GM12878 (cell line): ENCODE results near the gene SRRM2. TPM values are rescaled to one million over a fixed set of nuclear protein-coding genes. Genes with fewer than 3 reads are reported as not detected.

Source experiments
- ATAC-seq: fragments of 200-7000 bp; cut with Tn5 transposase; 3 replicates; pipeline ENCODE4 v1.9.1; 2020; ENCODE audit warnings: mild to moderate bottlenecking, moderate library complexity
- BruUV-seq: library from RNA; stranded (reverse); fragments of 400-500 nt; replicated peaks from 2 replicates; lab custom pipeline; 2021; lab: Mats Ljungman, UMichigan
- CTCF ChIA-PET: fragments of 300-600 bp; sonication (Branson Sonifier 250); formaldehyde crosslinking; extraction: SDS; loops from one replicate; lab custom pipeline; 2021; ENCODE audit warnings: inconsistent platforms; lab: Yijun Ruan, JAX
- POLR2A ChIA-PET: fragments of 350-600 bp; formaldehyde crosslinking; extraction: SDS; loops from one replicate; lab custom pipeline; 2021; ENCODE audit warnings: inconsistent platforms; lab: Charles Lee
- RAD21 ChIA-PET: fragments of 300-600 bp; sonication (Branson Sonifier 250); formaldehyde crosslinking; loops from one replicate; lab custom pipeline; 2023; ENCODE audit warnings: antibody characterized with exemption; ENCODE audit not compliant: unreplicated experiment; lab: Charles Lee
- SMC1A ChIA-PET: fragments of 300-600 bp; sonication (Branson Sonifier 250); formaldehyde crosslinking; loops from one replicate; lab custom pipeline; 2023; ENCODE audit not compliant: unreplicated experiment, uncharacterized antibody; lab: Charles Lee
- DNase-seq: peaks from one replicate; pipeline ENCODE4 v3.0.0-alpha.2; 2011; ENCODE audit warnings: low read depth, low spot score
- FAIRE-seq: peaks from 3 replicates; lab custom pipeline; 2011; peaks lifted over from hg19 to GRCh38; lab: Jason Lieb, UNC
- H2AFZ ChIP-seq: 2 replicates; pipeline ENCODE4 v1.6.0; 2011; ENCODE audit warnings: low read depth, low read length, control low read depth; ENCODE audit not compliant: control insufficient read depth
- H3K27ac ChIP-seq: 2 replicates; pipeline ENCODE4 v1.5.1; 2011; ENCODE audit warnings: control low read depth; ENCODE audit not compliant: control insufficient read depth, insufficient read depth
- H3K27me3 ChIP-seq, 2 experiments: replicated peaks in 1 of 2; 2 replicates each; pipeline versions ENCODE4 v1.6.0 to v1.6.1; 2011; ENCODE audit warnings: low read length in 1 of 2; ENCODE audit not compliant: control insufficient read depth in 2 of 2, insufficient read depth in 2 of 2
- H3K36me3 ChIP-seq, 2 experiments: 2 replicates each; pipeline ENCODE4 v1.5.1; 2011; ENCODE audit warnings: low read length in 1 of 2; ENCODE audit not compliant: control insufficient read depth in 2 of 2, insufficient read depth in 2 of 2
- H3K4me1 ChIP-seq: 2 replicates; pipeline ENCODE4 v1.6.1; 2011; ENCODE audit warnings: mild to moderate bottlenecking, low read length, moderate library complexity, mixed read lengths; ENCODE audit not compliant: control insufficient read depth, insufficient read depth
- H3K4me2 ChIP-seq: 2 replicates; pipeline ENCODE4 v1.6.0; 2011; ENCODE audit warnings: control low read depth; ENCODE audit not compliant: control insufficient read depth, insufficient read depth
- H3K4me3 ChIP-seq: fragments of 200-600 bp; sonication (generic); 2 replicates; pipeline ENCODE4 v1.5.1; 2016
- H3K79me2 ChIP-seq: 2 replicates; pipeline ENCODE4 v1.6.0; 2011; ENCODE audit warnings: low read length; ENCODE audit not compliant: control insufficient read depth, insufficient read depth
- H3K9ac ChIP-seq: 2 replicates; pipeline ENCODE4 v1.8.0; 2011; ENCODE audit warnings: low read length, control low read depth, mixed read lengths; ENCODE audit not compliant: control insufficient read depth, insufficient read depth
- H3K9me3 ChIP-seq: replicated peaks from 3 replicates; pipeline ENCODE4 v1.5.1; 2011; ENCODE audit warnings: mild to moderate bottlenecking, low read length; ENCODE audit not compliant: control insufficient read depth, insufficient read depth
- H4K20me1 ChIP-seq: 2 replicates; pipeline ENCODE4 v1.6.0; 2011; ENCODE audit not compliant: control insufficient read depth, insufficient read depth
- ASH2L ChIP-seq: fragments of 300-600, 200-600 bp; sonication (generic); IDR thresholded peaks from 2 replicates; pipeline ENCODE4 v1.6.1; 2017; ENCODE audit warnings: low read depth, mild to moderate bottlenecking, borderline replicate concordance
- EGR1 ChIP-seq, 2 experiments: IDR thresholded peaks; 1 replicate in 1 of 2; 2 replicates in 1 of 2; pipeline ENCODE4 v1.6.1; 2011 to 2012; ENCODE audit warnings: low read depth in 2 of 2, low read length in 2 of 2, borderline replicate concordance in 1 of 2, mild to moderate bottlenecking in 1 of 2, moderate library complexity in 1 of 2
- EP300 ChIP-seq, 2 experiments: fragments of 150-350 bp in 1 of 2; IDR thresholded peaks; 2 replicates each; pipeline ENCODE4 v1.6.1; 2011 to 2012; ENCODE audit warnings: low read depth in 2 of 2, low read length in 2 of 2, borderline replicate concordance in 1 of 2, improper control_type of control experiment in 1 of 2, inconsistent platforms in 1 of 2; ENCODE audit not compliant: control insufficient read depth in 1 of 2
- IRF4 ChIP-seq: IDR thresholded peaks from 2 replicates; pipeline ENCODE4 v1.6.1; 2011; ENCODE audit warnings: low read depth, low read length
- JUND ChIP-seq: IDR thresholded peaks from 2 replicates; pipeline ENCODE4 v1.6.1; 2012; ENCODE audit warnings: low read depth, mild to moderate bottlenecking, low read length, improper control_type of control experiment, moderate library complexity
- MEF2A ChIP-seq: IDR thresholded peaks from 2 replicates; pipeline ENCODE4 v1.6.1; 2011; ENCODE audit warnings: low read depth, mild to moderate bottlenecking, low read length, moderate library complexity; ENCODE audit not compliant: insufficient read depth
- NFYB ChIP-seq: IDR thresholded peaks from 2 replicates; pipeline ENCODE4 v1.6.1; 2011; ENCODE audit warnings: low read depth, mild to moderate bottlenecking, low read length, improper control_type of control experiment, moderate library complexity; ENCODE audit not compliant: insufficient read depth
- NR2F1 ChIP-seq: fragments of 450-650 bp; conservative IDR thresholded peaks from 2 replicates; pipeline ENCODE4 v1.6.1; 2017; ENCODE audit warnings: mild to moderate bottlenecking
- PAX8 ChIP-seq: fragments of 450-650 bp; IDR thresholded peaks from 2 replicates; pipeline ENCODE4 v1.6.1; 2017; ENCODE audit warnings: mild to moderate bottlenecking, moderate library complexity
- PML ChIP-seq: IDR thresholded peaks from 2 replicates; pipeline ENCODE4 v1.6.1; 2012; ENCODE audit warnings: low read length, inconsistent platforms
- RB1 ChIP-seq: fragments of 450-650 bp; formaldehyde crosslinking; IDR thresholded peaks from 2 replicates; pipeline ENCODE4 v1.6.1; 2017; ENCODE audit warnings: mild to moderate bottlenecking, borderline replicate concordance
- SIN3A ChIP-seq: IDR thresholded peaks from 2 replicates; pipeline ENCODE4 v1.6.1; 2012; ENCODE audit warnings: low read depth, low read length, improper control_type of control experiment
- TARDBP ChIP-seq: IDR thresholded peaks from 2 replicates; pipeline ENCODE4 v1.6.1; 2016; ENCODE audit warnings: borderline replicate concordance
- TCF12 ChIP-seq: IDR thresholded peaks from 2 replicates; pipeline ENCODE4 v1.6.1; 2011; ENCODE audit warnings: low read depth, mild to moderate bottlenecking, low read length
- ZNF207 ChIP-seq: fragments of 450-650 bp; IDR thresholded peaks from 2 replicates; pipeline ENCODE4 v1.6.1; 2014; ENCODE audit warnings: antibody characterized with exemption, mild to moderate bottlenecking, borderline replicate concordance
- ZNF24 ChIP-seq: fragments of 450-650 bp; IDR thresholded peaks from 2 replicates; pipeline ENCODE4 v1.6.1; 2017; ENCODE audit warnings: antibody characterized with exemption, mild to moderate bottlenecking
- ZNF274 ChIP-seq: IDR thresholded peaks from one replicate; pipeline ENCODE4 v1.8.0; 2011; ENCODE audit not compliant: insufficient read length, insufficient read depth
- ZSCAN29 ChIP-seq: fragments of 450-650 bp; IDR thresholded peaks from 2 replicates; pipeline ENCODE4 v1.6.1; 2017; ENCODE audit warnings: mild to moderate bottlenecking, moderate library complexity
- WGBS: methylation state at CpG from one replicate; pipeline ENCODE4 v1.1.6; 2016; ENCODE audit warnings: low lambda C conversion rate; ENCODE audit not compliant: insufficient replicate concordance, insufficient coverage; ENCODE audit errors: missing lambda C conversion rate; 5-methylcytosine and 5-hydroxymethylcytosine counted together
- in situ Hi-C: fragments of 300-500 bp; cut with MboI; formaldehyde crosslinking; loops from 9 replicates; pipeline ENCODE4 v1.14.3; 2018; ENCODE audit warnings: mixed read lengths
- intact Hi-C: fragments of 100-400 bp; cut with micrococcal nuclease; formaldehyde crosslinking; loops from one replicate; pipeline ENCODE4 v1.14.2; 2022; ENCODE audit not compliant: unreplicated experiment
- polyA plus RNA-seq, 11 experiments: library from polyadenylated mRNA; depleted of rRNA in 4 of 11; unstranded in 6 of 11; stranded (reverse) in 5 of 11; fragments of >200 nt; fragmentation: Nextera tagmentation in 4 of 11; fragmentation: Illumina TruSeq in 1 of 11; extraction: Ambion mirVana in 4 of 11; extraction: Trizol in 1 of 11; gene quantifications; 1 replicate in 1 of 11; 2 replicates in 10 of 11; pipeline versions ENCODE4 v1.2.1 to v1.2.3, GENCODE V29; 2011 to 2016; ENCODE audit warnings: inconsistent platforms in 2 of 11, missing spikeins in 2 of 11, low read depth in 1 of 11
- total RNA-seq, 4 experiments: library from RNA; depleted of rRNA in 3 of 4; stranded (reverse); fragments of >200 nt in 3 of 4; fragmentation: Illumina TruSeq in 1 of 4; extraction: Trizol in 1 of 4; gene quantifications; 2 replicates each; pipeline versions ENCODE4 v1.2.1 to v1.2.3, GENCODE V29; 2013 to 2021
- TF ChIP-seq, protein P1 (sequence below): fragments of 450-650 bp; conservative IDR thresholded peaks from 2 replicates; pipeline ENCODE4 v1.6.1; 2017; ENCODE audit warnings: mild to moderate bottlenecking, moderate library complexity
- TF ChIP-seq, protein P2 (sequence below): fragments of 450-650 bp; formaldehyde crosslinking; IDR thresholded peaks from 2 replicates; pipeline ENCODE4 v1.4.0; 2022; ENCODE audit warnings: mild to moderate bottlenecking, moderate library complexity

SRRM2 gene
- total and polyA plus RNA-seq, 10 of the 15 experiments (the other 5 are each of a cell fraction or from before 2014, with no cell fraction given): 30.1 to 502 (median 196) TPM

DNA sequence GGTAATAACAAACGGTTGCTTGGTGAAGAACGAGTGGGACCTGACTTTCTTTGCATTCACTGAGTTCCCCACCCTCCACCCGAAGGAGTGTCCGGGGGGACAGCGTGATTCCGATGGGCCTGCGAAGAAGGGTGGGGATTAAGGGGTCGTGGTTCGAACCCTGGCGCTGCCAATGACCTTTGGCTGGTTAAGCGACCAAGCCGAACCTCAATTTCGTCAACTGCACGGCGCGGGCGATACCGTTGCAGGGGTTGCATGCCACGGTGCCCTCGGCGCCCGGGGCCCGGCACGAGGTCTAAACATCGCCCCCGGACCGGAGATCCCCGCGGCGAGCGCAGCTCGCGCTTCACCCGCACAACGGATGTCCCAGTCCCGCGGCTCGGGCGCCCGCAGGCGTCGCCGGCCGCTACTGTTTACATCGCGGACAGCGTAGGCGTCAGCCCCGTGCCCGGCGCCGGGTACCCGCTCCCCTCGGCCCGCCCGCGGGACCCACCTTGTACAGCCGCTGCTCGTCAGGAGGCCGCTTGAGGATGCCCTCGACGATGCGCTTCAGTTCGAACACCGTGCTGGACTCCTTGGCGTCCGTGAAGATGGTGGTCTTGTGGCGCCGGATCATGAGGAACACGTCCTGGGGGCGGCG, 24.2 kb downstream of the SRRM2 start:
- Histone ChIP-seq H3K4me2 (peak overlapping the region; percentile 67), H3K36me3 (peaks cover 3 to 10% of the 10 kb centered on the region in 2 experiments; a peak in 3 of 4 replicates), H3K4me1 (0 out of 2 replicates have a peak, but pooled peaks cover 4% of the 10 kb centered on the region), H3K9me3 (no peaks in the 10 kb centered on the region), H3K9ac (peak overlapping the region; percentile 75), H3K27ac (peak overlapping the region; percentile 70), H3K27me3 (no peaks in the 10 kb centered on the region), H4K20me1 (no peaks in the 10 kb centered on the region), H3K79me2 (peaks cover 30% of the 10 kb centered on the region), H3K4me3 (peak overlapping the region; percentile 89), H2AFZ (peak overlapping the region; percentile 56)
- DNase-seq (no peak), ATAC-seq (peak; percentile 16), FAIRE-seq (peak; percentile 44)
- under 1% methylated on average over 72 of the region's 72 CpGs for WGBS
- no TSS peak for BruUV-seq
- intact Hi-C loops (loop anchor here (2.0 kb wide), 1 partner anchor 24 kb away; the partner anchor contains the start of gene SRRM2), in situ Hi-C loops (no loop called here)
- ChIA-PET POLR2A (interaction anchor here (0.8 to 3.9 kb wide), 3 partner anchors 10 to 25 kb away, joined by 4 to 27 read pairs (median 8); partner anchors contain the start of gene SRRM2), SMC1A (interaction anchor here (1.9 kb wide), 1 partner anchor 24 kb away, joined by 4 read pairs; the partner anchor contains the start of gene SRRM2), CTCF (interaction anchor here (0.9 kb wide), 1 partner anchor 91 kb away, joined by 4 read pairs; no protein-coding TSS in a partner anchor), RAD21 (interaction anchor here (1.3 to 1.6 kb wide), 2 partner anchors 23 kb away, joined by 4 read pairs; no protein-coding TSS in a partner anchor)
- TF ChIP-seq, protein P1, sequence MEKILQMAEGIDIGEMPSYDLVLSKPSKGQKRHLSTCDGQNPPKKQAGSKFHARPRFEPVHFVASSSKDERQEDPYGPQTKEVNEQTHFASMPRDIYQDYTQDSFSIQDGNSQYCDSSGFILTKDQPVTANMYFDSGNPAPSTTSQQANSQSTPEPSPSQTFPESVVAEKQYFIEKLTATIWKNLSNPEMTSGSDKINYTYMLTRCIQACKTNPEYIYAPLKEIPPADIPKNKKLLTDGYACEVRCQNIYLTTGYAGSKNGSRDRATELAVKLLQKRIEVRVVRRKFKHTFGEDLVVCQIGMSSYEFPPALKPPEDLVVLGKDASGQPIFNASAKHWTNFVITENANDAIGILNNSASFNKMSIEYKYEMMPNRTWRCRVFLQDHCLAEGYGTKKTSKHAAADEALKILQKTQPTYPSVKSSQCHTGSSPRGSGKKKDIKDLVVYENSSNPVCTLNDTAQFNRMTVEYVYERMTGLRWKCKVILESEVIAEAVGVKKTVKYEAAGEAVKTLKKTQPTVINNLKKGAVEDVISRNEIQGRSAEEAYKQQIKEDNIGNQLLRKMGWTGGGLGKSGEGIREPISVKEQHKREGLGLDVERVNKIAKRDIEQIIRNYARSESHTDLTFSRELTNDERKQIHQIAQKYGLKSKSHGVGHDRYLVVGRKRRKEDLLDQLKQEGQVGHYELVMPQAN: peak; percentile 79
- TF ChIP-seq TARDBP (no peak), PAX8 (no peak), ZNF24 (no peak), EGR1 (IDR thresholded peaks at IDR 0.05; ENCODE audit: borderline replicate concordance in 1 of 2, low read depth in 2 of 2, low read length in 2 of 2) (peak in 1 of 2 experiments; percentile 47; a peak in 1 of 3 replicates), ZNF274 (no peak), ZSCAN29 (no peak), ZNF207 (no peak), RB1 (0 out of 2 replicates have a peak, but pooled peaks have one; percentile 39), EP300 (IDR thresholded peaks at IDR 0.05; ENCODE audit: borderline replicate concordance in 1 of 2, control insufficient read depth in 1 of 2, low read depth in 2 of 2, low read length in 2 of 2) (no peak), NFYB (no peak), NR2F1 (0 out of 2 replicates have a peak, but pooled peaks have one; percentile 15), SIN3A (no peak), JUND (no peak), PML (no peak), MEF2A (no peak), ASH2L (no peak), IRF4 (no peak), TCF12 (no peak)
- TF ChIP-seq, protein P2, sequence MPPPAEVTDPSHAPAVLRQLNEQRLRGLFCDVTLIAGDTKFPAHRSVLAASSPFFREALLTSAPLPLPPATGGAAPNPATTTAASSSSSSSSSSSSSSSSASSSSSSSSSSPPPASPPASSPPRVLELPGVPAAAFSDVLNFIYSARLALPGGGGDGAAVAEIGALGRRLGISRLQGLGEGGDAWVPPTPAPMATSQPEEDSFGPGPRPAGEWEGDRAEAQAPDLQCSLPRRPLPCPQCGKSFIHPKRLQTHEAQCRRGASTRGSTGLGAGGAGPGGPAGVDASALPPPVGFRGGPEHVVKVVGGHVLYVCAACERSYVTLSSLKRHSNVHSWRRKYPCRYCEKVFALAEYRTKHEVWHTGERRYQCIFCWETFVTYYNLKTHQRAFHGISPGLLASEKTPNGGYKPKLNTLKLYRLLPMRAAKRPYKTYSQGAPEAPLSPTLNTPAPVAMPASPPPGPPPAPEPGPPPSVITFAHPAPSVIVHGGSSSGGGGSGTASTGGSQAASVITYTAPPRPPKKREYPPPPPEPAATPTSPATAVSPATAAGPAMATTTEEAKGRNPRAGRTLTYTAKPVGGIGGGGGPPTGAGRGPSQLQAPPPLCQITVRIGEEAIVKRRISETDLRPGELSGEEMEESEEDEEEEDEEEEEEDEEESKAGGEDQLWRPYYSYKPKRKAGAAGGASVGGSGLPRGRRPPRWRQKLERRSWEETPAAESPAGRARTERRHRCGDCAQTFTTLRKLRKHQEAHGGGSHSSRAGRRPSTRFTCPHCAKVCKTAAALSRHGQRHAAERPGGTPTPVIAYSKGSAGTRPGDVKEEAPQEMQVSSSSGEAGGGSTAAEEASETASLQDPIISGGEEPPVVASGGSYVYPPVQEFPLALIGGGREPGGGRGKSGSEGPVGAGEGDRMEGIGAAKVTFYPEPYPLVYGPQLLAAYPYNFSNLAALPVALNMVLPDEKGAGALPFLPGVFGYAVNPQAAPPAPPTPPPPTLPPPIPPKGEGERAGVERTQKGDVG (CRISPR knock-in tag): no peak
